ENCODE data around the gene CTSG.
"Not testable (repeated sequence)": the region's sequence is repeated elsewhere in the genome, so short reads cannot be mapped to it uniquely, and the experiment has no call there.

CTSG gene

GRCh38 chr14:24535737-24536136 lies 40.3 kb downstream of the CTSG start:
- DNase-seq = no peak

GRCh38 chr14:24534286-24534685 lies 41.8 kb downstream of the CTSG start:
- no peak for DNase-seq

- DNase-seq = not testable (repeated sequence)
These were observed 50.0 kb downstream of the CTSG start for GRCh38 chr14:24525877-24526620.
